NB4 (cell line): ENCODE data around the gene FRMPD4.

Experiments
- DNase-seq: peaks from one replicate; pipeline ENCODE4 v3.0.0; 2010; ENCODE audit warnings: low read depth
- H3K4me3 ChIP-seq: one replicate; pipeline ENCODE4 v1.5.1; 2011; ENCODE audit warnings: mild to moderate bottlenecking, low read depth, low read length, moderate library complexity
- MYC ChIP-seq: IDR thresholded peaks from 2 replicates; pipeline ENCODE4 v1.6.1; 2011; ENCODE audit warnings: low read depth, low read length
- POLR2A ChIP-seq: IDR thresholded peaks from 2 replicates; pipeline ENCODE4 v1.6.1; 2011; ENCODE audit warnings: mild to moderate bottlenecking; ENCODE audit not compliant: insufficient read length; ENCODE audit errors: extremely low read depth
- TF ChIP-seq, protein P1 (sequence below): IDR thresholded peaks from 2 replicates; pipeline ENCODE4 v1.6.1; 2011; ENCODE audit warnings: low read depth, low read length
- TF ChIP-seq, protein P2 (sequence below): IDR thresholded peaks from one replicate; pipeline ENCODE4 v1.5.1; 2012; ENCODE audit warnings: low read depth, low read length

The FRMPD4 gene

DNA sequence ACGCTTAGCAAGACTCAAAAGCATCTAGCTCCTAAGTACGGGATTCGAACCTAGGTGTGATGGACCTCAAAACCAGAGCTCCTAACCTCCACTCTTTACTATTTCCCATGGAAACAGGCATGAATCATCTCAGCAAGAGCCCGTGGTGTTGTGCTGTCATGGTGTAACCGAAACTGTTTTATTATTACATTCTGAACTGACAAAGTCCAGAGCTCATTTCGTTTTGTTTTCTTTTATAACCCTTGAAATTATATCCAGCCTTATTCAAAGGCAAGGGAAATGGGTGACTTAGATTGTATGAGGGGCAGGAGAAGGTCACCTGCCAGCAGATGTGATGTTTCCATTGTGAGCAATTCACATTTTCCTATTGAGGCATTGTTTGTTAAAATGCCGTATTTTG lies 301.1 kb downstream of the FRMPD4 start:
- DNase-seq: no peak
- TF ChIP-seq, protein P1, sequence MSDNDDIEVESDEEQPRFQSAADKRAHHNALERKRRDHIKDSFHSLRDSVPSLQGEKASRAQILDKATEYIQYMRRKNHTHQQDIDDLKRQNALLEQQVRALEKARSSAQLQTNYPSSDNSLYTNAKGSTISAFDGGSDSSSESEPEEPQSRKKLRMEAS: no peak
- H3K4me3 ChIP-seq: no peak overlapping the region

DNA sequence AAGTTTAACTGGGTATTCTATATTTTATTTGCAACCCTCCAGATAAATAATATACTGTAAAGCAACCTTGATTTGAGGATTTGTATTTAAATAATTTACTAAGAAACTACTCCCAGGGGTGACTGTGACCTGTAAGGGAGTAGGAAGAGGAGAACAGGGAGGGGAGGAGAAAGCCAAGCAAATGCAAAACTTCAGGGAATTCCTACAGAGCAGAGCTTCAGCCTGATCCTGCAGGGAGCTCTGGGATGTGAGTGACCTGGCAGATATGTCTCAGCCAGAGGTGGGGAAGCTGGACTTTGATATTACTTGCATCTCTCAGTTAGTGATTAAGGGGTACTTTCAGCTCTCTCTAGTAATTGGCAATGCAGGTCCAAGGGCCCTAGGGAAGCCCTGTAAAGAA lies 302.0 kb downstream of the FRMPD4 start:
- no peak overlapping the region for H3K4me3 ChIP-seq
- TF ChIP-seq, protein P1: no peak
- TF ChIP-seq MYC (no peak), POLR2A (no peak)
- TF ChIP-seq, protein P2, sequence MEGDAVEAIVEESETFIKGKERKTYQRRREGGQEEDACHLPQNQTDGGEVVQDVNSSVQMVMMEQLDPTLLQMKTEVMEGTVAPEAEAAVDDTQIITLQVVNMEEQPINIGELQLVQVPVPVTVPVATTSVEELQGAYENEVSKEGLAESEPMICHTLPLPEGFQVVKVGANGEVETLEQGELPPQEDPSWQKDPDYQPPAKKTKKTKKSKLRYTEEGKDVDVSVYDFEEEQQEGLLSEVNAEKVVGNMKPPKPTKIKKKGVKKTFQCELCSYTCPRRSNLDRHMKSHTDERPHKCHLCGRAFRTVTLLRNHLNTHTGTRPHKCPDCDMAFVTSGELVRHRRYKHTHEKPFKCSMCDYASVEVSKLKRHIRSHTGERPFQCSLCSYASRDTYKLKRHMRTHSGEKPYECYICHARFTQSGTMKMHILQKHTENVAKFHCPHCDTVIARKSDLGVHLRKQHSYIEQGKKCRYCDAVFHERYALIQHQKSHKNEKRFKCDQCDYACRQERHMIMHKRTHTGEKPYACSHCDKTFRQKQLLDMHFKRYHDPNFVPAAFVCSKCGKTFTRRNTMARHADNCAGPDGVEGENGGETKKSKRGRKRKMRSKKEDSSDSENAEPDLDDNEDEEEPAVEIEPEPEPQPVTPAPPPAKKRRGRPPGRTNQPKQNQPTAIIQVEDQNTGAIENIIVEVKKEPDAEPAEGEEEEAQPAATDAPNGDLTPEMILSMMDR: no peak
- no peak for DNase-seq

DNA sequence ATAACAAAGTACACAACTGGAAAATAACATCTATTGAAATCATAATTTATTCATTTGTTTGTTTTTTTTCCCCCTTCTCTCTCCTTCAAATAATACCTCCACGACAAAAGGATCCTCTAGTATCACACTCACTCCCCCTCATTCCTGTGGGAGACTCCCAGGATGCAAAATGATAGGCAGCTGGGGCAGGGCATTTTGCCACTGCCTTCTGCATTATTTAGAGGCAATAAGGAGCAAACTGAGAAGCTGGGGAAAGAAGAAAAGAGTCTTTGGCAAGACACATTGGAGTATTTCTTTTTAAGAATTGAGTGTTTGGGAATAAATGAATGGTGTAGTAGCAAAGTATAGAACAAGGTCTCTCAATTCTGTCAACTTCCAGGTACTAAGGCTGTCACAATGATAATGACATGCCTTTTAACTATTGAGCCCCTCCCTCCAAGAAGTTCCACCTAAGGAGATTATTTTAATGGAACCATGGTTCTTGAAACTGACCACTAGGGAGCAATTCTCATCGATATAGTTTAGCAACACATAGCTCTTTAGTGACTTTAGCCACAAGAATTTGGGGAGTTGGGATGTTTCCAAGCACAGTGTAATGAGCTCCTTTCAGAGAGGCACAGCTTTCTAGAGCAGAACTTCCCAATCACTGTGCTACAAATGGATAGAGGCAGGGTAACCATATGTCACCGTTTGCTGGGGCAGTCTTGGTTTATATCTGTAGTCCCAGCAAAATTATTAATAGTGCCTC lies 303.3 kb downstream of the FRMPD4 start:
- DNase-seq: no peak
- no peak overlapping the region for H3K4me3 ChIP-seq
- TF ChIP-seq, protein P1: no peak
- TF ChIP-seq POLR2A (no peak), MYC (no peak)
- TF ChIP-seq, protein P2: no peak

DNA sequence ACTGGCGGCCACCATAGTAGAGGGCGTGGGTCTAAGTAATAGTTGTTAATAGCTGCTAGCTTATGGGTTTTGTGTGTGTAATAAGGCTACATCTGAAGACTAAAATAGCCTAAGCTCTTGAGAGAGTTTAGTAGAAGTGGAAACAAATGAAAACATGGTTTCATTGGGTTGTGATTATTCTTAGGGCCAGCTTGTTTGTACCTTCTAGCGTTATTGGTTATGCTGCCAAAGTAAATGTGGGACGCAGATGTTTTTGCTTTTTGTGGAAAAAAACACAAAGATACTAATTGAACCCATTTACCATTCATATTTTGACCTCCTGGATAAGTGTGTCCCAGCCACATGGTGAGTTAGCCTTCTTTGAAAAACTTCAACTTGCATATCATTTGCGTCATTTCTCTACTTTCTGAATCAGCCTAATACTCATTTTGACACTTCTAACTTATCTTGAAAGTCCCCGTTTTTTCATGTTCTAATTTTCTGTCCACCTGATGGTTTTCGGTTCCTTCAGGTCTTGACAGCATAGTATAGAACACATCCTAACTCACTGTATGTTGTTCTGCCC lies 305.3 kb downstream of the FRMPD4 start:
- no peak for TF ChIP-seq MYC
- TF ChIP-seq, protein P2: no peak
- TF ChIP-seq, protein P1: no peak
- no peak for TF ChIP-seq POLR2A
- H3K4me3 ChIP-seq: no peak overlapping the region
- no peak for DNase-seq

DNA sequence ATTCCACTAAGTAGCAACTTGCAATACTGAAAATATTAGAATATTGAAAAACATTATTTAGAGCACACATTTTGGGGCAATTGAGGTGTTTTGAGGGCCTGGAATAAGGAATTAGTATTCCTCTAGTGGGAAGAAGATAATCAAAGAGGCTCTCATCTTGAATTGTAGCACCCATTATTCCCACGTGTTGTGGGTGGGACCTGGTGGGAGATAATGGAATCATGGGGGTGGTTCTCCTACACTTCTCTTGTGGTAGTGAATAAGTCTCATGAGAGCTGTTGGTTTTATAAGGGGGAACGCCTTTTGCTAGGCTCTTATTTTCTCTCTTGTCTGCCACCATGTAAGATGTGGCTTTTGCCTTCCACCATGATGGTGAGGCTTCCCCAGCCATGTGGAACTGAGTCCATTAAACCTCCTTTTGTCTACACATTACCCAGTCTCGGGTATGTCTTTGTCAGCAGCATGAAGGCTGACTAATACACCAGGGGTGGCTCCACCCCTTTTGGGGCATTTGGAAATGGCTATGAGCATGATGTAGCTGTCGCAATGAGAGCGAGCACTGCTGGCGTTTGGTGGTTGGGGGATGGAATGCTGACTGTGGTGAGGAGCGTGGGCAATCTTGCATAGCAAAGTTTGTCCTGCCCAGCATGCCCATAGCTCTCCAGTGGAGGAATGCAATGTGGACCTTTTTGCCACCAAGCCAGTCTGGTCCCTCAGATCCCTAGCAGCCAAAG lies 308.2 kb downstream of the FRMPD4 start:
- no peak overlapping the region for H3K4me3 ChIP-seq
- TF ChIP-seq POLR2A (no peak), MYC (no peak)
- TF ChIP-seq, protein P1: no peak
- TF ChIP-seq, protein P2: no peak
- peak; percentile 24 for DNase-seq

DNA sequence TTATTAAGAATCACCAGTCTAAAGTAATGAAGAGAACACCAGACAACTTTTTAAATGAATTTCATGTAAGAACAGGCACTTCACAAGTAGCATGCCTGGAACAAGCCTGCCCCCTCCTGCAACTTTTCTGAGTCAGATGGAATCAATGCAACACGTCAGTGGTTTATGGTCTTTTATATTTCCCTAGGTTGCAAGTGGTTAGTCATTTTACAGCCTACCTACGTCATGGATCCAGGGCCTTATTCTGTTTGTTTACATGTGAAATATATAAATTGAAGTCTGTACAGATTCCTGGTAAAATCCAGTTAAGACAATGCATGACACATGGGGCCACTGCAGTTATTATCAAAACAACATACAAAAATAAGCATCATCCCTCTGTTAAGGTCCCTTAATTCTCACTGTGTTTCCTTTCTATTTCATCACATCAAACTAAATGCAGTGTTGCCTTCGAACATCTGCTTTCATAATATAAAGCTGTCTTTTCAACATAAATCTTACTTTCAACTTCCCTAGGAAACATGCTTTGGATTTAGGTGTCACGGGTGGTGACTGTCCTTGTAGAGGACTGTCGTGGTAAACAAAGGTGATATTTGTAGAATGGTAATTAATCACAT lies 309.3 kb downstream of the FRMPD4 start:
- no peak for DNase-seq

More for the DNA sequence above, 309.3 kb downstream of the FRMPD4 start:
- TF ChIP-seq MYC (no peak), POLR2A (no peak)
- TF ChIP-seq, protein P2: no peak
- TF ChIP-seq, protein P1: no peak
- H3K4me3 ChIP-seq: no peak overlapping the region
